Measurements from ENCODE around the gene ACMSD.

DNA sequence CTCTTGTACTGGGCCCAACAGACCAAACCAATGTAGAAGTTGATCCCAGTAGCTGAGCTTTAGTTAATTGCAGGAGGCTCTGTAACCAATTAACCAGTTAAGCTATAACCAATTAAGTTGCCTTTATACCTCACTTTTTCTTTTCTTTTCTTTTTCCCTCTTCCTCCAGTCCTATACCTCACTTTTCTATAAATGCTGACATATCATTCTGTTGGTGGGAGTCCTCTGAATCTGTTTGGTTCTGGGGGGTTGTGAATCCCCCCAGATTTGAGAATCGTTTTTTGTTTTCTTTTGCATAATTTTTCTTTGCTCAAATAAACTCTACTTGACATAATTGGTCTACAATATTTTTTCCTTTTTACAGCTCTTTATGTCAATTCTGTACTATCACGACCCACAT is 38.1 kb upstream of the ACMSD start:
- TF ChIP-seq, protein P1, sequence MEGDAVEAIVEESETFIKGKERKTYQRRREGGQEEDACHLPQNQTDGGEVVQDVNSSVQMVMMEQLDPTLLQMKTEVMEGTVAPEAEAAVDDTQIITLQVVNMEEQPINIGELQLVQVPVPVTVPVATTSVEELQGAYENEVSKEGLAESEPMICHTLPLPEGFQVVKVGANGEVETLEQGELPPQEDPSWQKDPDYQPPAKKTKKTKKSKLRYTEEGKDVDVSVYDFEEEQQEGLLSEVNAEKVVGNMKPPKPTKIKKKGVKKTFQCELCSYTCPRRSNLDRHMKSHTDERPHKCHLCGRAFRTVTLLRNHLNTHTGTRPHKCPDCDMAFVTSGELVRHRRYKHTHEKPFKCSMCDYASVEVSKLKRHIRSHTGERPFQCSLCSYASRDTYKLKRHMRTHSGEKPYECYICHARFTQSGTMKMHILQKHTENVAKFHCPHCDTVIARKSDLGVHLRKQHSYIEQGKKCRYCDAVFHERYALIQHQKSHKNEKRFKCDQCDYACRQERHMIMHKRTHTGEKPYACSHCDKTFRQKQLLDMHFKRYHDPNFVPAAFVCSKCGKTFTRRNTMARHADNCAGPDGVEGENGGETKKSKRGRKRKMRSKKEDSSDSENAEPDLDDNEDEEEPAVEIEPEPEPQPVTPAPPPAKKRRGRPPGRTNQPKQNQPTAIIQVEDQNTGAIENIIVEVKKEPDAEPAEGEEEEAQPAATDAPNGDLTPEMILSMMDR (IDR thresholded peaks at IDR 0.05), result no peak
- TF ChIP-seq POLR2A (IDR thresholded peaks at IDR 0.05) (no peak), POLR2AphosphoS5 (IDR thresholded peaks at IDR 0.05) (no peak)
